ENCODE measurements around the gene RALGPS2.

DNA sequence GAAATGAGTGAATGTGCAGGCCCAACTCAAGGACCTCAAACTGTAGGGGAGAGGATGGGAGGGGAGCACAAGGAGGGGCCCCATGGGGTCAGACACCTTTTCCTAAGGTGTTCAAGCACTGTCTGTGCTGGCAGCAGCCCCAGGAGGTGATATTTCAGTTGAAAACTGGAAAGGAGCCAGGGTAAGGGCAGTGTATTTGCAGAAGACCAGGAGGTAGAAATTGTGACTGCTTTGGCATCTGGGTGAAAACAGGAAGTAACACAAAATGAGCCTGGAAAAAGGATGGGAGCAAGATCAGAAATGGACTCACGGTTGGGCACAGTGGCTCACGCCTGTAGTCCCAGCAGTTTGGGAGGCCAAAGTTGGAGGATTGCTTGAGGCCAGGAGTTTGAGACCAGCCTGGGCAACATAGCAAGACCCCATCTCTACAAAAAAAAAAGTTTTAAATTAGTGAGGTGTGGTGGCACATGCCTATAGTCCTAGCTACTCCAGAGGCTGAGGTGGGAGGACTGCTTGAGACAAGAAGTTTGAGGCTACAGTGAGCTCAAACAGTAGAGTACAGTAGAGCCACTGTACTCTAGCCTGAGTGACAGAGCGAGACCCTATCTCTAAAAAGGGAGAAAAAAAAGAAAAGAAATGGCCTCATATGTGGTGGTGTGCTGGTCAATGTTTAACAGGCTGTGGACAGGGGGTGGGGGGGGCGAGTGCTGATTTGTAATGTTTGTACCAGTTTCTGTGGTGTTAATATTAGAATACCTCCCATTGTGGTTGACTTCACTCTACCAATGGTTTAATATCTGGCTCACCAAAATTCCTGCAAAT is 222.0 kb downstream of the RALGPS2 start:
- TF ChIP-seq, protein P1, sequence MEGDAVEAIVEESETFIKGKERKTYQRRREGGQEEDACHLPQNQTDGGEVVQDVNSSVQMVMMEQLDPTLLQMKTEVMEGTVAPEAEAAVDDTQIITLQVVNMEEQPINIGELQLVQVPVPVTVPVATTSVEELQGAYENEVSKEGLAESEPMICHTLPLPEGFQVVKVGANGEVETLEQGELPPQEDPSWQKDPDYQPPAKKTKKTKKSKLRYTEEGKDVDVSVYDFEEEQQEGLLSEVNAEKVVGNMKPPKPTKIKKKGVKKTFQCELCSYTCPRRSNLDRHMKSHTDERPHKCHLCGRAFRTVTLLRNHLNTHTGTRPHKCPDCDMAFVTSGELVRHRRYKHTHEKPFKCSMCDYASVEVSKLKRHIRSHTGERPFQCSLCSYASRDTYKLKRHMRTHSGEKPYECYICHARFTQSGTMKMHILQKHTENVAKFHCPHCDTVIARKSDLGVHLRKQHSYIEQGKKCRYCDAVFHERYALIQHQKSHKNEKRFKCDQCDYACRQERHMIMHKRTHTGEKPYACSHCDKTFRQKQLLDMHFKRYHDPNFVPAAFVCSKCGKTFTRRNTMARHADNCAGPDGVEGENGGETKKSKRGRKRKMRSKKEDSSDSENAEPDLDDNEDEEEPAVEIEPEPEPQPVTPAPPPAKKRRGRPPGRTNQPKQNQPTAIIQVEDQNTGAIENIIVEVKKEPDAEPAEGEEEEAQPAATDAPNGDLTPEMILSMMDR (IDR thresholded peaks at IDR 0.05), result no peak
- TF ChIP-seq POLR2A (IDR thresholded peaks at IDR 0.05), result no peak

Data from right lobe of liver (tissue), 4 donors.